ENCODE results near the gene ITPK1.

ITPK1 gene

GRCh38 chr14:93042968-93043940 lies 72.5 kb downstream of the ITPK1 start (continued):
- no peak for TF ChIP-seq ZNF311 (tag by site-specific recombination; IDR thresholded peaks at IDR 0.05; ENCODE audit: borderline replicate concordance)
- peak; percentile 86 for TF ChIP-seq PATZ1 (tag by site-specific recombination; IDR thresholded peaks at IDR 0.05)
- TF ChIP-seq ATF2 (tag by site-specific recombination; IDR thresholded peaks at IDR 0.05; ENCODE audit: low read depth), result peak; percentile 72; the same call in 1 of the 2 replicates
- TF ChIP-seq KLF7 (tag by site-specific recombination; IDR thresholded peaks at IDR 0.05; ENCODE audit: borderline replicate concordance), result peak; percentile 84; the same call in 1 of the 2 replicates
- TF ChIP-seq ZNF37A (tag by site-specific recombination; IDR thresholded peaks at IDR 0.05), result no peak
- 0 out of 2 replicates have a peak, but pooled peaks have one; percentile 49 for TF ChIP-seq ZNF324 (tag by site-specific recombination; IDR thresholded peaks at IDR 0.05)
- TF ChIP-seq ZNF394 (tag by site-specific recombination; IDR thresholded peaks at IDR 0.05; ENCODE audit: borderline replicate concordance), result no peak
- TF ChIP-seq GLIS1 (tag by site-specific recombination; IDR thresholded peaks at IDR 0.05), result peak; percentile 80
- peak; percentile 61 for TF ChIP-seq SP2 (tag by site-specific recombination; IDR thresholded peaks at IDR 0.05)
- TF ChIP-seq ZFP3 (tag by site-specific recombination; IDR thresholded peaks at IDR 0.05; ENCODE audit: low read depth), result no peak
- TF ChIP-seq RBAK (tag by site-specific recombination; IDR thresholded peaks at IDR 0.05), result no peak
- TF ChIP-seq ZNF549 (tag by site-specific recombination; IDR thresholded peaks at IDR 0.05), result no peak
- TF ChIP-seq ZBTB17 (tag by site-specific recombination; IDR thresholded peaks at IDR 0.05), result peak; percentile 80
- no peak for TF ChIP-seq ZNF426 (tag by site-specific recombination; IDR thresholded peaks at IDR 0.05)
- no peak for TF ChIP-seq MEIS1 (CRISPR knock-in tag; IDR thresholded peaks at IDR 0.05; ENCODE audit: borderline replicate concordance)
- peak; percentile 71 for TF ChIP-seq ZNF692 (tag by site-specific recombination; IDR thresholded peaks at IDR 0.05)
- TF ChIP-seq GFI1B (tag by site-specific recombination; IDR thresholded peaks at IDR 0.05), result 0 out of 2 replicates have a peak, but pooled peaks have one; percentile 7
- peak; percentile 99 for TF ChIP-seq KLF1 (tag by site-specific recombination; IDR thresholded peaks at IDR 0.05)
- TF ChIP-seq TSHZ1 (tag by site-specific recombination; IDR thresholded peaks at IDR 0.05; ENCODE audit: borderline replicate concordance), result peak; percentile 74; the same call in 1 of the 2 replicates
- no peak for TF ChIP-seq ZNF366 (tag by site-specific recombination; conservative IDR thresholded peaks at IDR 0.05)
- TF ChIP-seq ZNF248 (tag by site-specific recombination; IDR thresholded peaks at IDR 0.05), result no peak
- TF ChIP-seq ZNF843 (tag by site-specific recombination; IDR thresholded peaks at IDR 0.05), result peak; percentile 92
- peak; percentile 92 for TF ChIP-seq FEZF1 (tag by site-specific recombination; IDR thresholded peaks at IDR 0.05)
- no peak for TF ChIP-seq WT1 (tag by site-specific recombination; IDR thresholded peaks at IDR 0.05)
- peak; percentile 46; the same call in 1 of the 2 replicates for TF ChIP-seq ZBTB21 (tag by site-specific recombination; IDR thresholded peaks at IDR 0.05)
- no peak for TF ChIP-seq ZNF2 (tag by site-specific recombination; IDR thresholded peaks at IDR 0.05)
- no peak for TF ChIP-seq ZFP41 (tag by site-specific recombination; IDR thresholded peaks at IDR 0.05; ENCODE audit: borderline replicate concordance)
- no peak for TF ChIP-seq ZNF645 (tag by site-specific recombination; IDR thresholded peaks at IDR 0.05)
